GM23338 (cell line): ENCODE data around the gene TPK1. TPM values are rescaled to one million over a fixed set of nuclear protein-coding genes. Genes with fewer than 3 reads are reported as not detected.

ENCODE experiments used
- ATAC-seq: fragments of 200-7000 bp; cut with Tn5 transposase; 3 replicates; pipeline ENCODE4 v1.9.1; 2020
- DNase-seq: peaks from one replicate; pipeline ENCODE4 v3.0.0-alpha.2; 2015; ENCODE audit warnings: low spot score
- H2AFZ ChIP-seq: fragments of 200-600 bp; sonication (generic); 2 replicates; pipeline ENCODE4 v1.8.0; 2016; ENCODE audit warnings: antibody characterized with exemption, mild to moderate bottlenecking, moderate library complexity
- H3F3A ChIP-seq: fragments of 200-600 bp; sonication (generic); replicated peaks from 2 replicates; pipeline ENCODE4 v1.8.0; 2017; ENCODE audit warnings: antibody characterized with exemption, mixed run types, low read depth
- H3K27ac ChIP-seq: fragments of 200-600 bp; sonication (generic); 2 replicates; pipeline ENCODE4 v1.6.1; 2016; ENCODE audit warnings: low read depth
- H3K27me3 ChIP-seq: fragments of 200-600 bp; sonication (generic); 2 replicates; pipeline ENCODE4 v1.8.0; 2016; ENCODE audit warnings: mild to moderate bottlenecking, mixed run types, moderate library complexity; ENCODE audit not compliant: insufficient read depth
- H3K36me3 ChIP-seq: fragments of 200-600 bp; sonication (generic); 2 replicates; pipeline ENCODE4 v1.8.0; 2016; ENCODE audit warnings: mild to moderate bottlenecking; ENCODE audit not compliant: insufficient read depth
- H3K4me1 ChIP-seq: fragments of 200-600 bp; sonication (generic); 2 replicates; pipeline ENCODE4 v1.8.0; 2016; ENCODE audit warnings: mild to moderate bottlenecking, moderate library complexity; ENCODE audit not compliant: insufficient read depth
- H3K4me2 ChIP-seq: fragments of 200-600 bp; sonication (generic); 2 replicates; pipeline ENCODE4 v1.7.1; 2017; ENCODE audit warnings: mixed run types
- H3K4me3 ChIP-seq: fragments of 200-600 bp; sonication (generic); 2 replicates; pipeline ENCODE4 v1.6.1; 2016; ENCODE audit warnings: mixed run types
- H3K79me2 ChIP-seq: fragments of 200-600 bp; sonication (generic); replicated peaks from 2 replicates; pipeline ENCODE4 v1.8.0; 2017; ENCODE audit warnings: mild to moderate bottlenecking; ENCODE audit not compliant: insufficient read depth
- H3K9me2 ChIP-seq: fragments of 200-600 bp; sonication (generic); 2 replicates; pipeline ENCODE4 v1.8.0; 2017; ENCODE audit not compliant: insufficient read depth
- H4K20me1 ChIP-seq: fragments of 200-600 bp; sonication (generic); replicated peaks from 2 replicates; pipeline ENCODE4 v1.8.0; 2017; ENCODE audit warnings: mild to moderate bottlenecking; ENCODE audit not compliant: insufficient read depth
- H3K27ac Mint-ChIP-seq: 2 replicates; pipeline ENCODE4 v1.8.0; 2020; ENCODE audit warnings: inconsistent platforms, mild to moderate bottlenecking, moderate library complexity, mixed read lengths
- H3K27me3 Mint-ChIP-seq: 3 replicates; pipeline ENCODE4 v1.8.0; 2022; ENCODE audit warnings: low read depth, mild to moderate bottlenecking, moderate library complexity, mixed read lengths, inconsistent platforms; ENCODE audit not compliant: insufficient read depth, poor library complexity
- H3K36me3 Mint-ChIP-seq: 3 replicates; pipeline ENCODE4 v1.8.0; 2021; ENCODE audit warnings: low read depth, mild to moderate bottlenecking, inconsistent platforms, moderate library complexity, mixed read lengths
- H3K4me1 Mint-ChIP-seq: 3 replicates; pipeline ENCODE4 v1.8.0; 2020; ENCODE audit warnings: mild to moderate bottlenecking, inconsistent platforms, mixed read lengths
- H3K4me3 Mint-ChIP-seq: 3 replicates; pipeline ENCODE4 v1.8.0; 2021; ENCODE audit warnings: moderate library complexity, mild to moderate bottlenecking, inconsistent platforms, mixed read lengths
- H3K9me3 Mint-ChIP-seq: 3 replicates; pipeline ENCODE4 v1.8.0; 2020; ENCODE audit warnings: moderate library complexity, mild to moderate bottlenecking, inconsistent platforms, mixed read lengths
- CREB1 ChIP-seq: fragments of 250-450 bp; sonication (Bioruptor Pico); IDR thresholded peaks from 2 replicates; pipeline ENCODE4 v1.5.0; 2020; ENCODE audit warnings: low read depth, mild to moderate bottlenecking, moderate library complexity
- CTCF ChIP-seq, 2 experiments: fragments of 200-600 bp in 1 of 2; sonication (generic) in 1 of 2; conservative IDR thresholded peaks; 2 replicates each; pipeline versions ENCODE4 v1.5.1 to v1.6.1; 2016 to 2017; ENCODE audit warnings: antibody characterized with exemption in 2 of 2, low read depth in 2 of 2, mild to moderate bottlenecking in 2 of 2, moderate library complexity in 1 of 2
- ETS1 ChIP-seq: IDR thresholded peaks from 2 replicates; pipeline ENCODE4 v1.6.1; 2016; ENCODE audit warnings: antibody characterized with exemption
- EZH2 ChIP-seq: fragments of 200-600 bp; sonication (generic); IDR thresholded peaks from one replicate; pipeline ENCODE4 v1.8.0; 2017; ENCODE audit warnings: antibody characterized with exemption, mild to moderate bottlenecking, low read depth; ENCODE audit not compliant: unreplicated experiment
- EZH2phosphoT487 ChIP-seq: fragments of 200-600 bp; sonication (generic); IDR thresholded peaks from one replicate; pipeline ENCODE4 v1.8.1; 2018; ENCODE audit warnings: antibody characterized with exemption; ENCODE audit not compliant: unreplicated experiment
- JUNB ChIP-seq: IDR thresholded peaks from one replicate; pipeline ENCODE4 v1.6.1; 2016; ENCODE audit warnings: antibody characterized with exemption; ENCODE audit not compliant: unreplicated experiment
- POLR2AphosphoS5 ChIP-seq: IDR thresholded peaks from 2 replicates; pipeline ENCODE4 v1.6.1; 2016; ENCODE audit warnings: antibody characterized with exemption, low read depth
- STAT1 ChIP-seq: IDR thresholded peaks from one replicate; pipeline ENCODE4 v1.6.1; 2016; ENCODE audit warnings: antibody characterized with exemption; ENCODE audit not compliant: unreplicated experiment
- ZNF331 ChIP-seq: fragments of 250-450 bp; sonication (Bioruptor Pico); IDR thresholded peaks from 2 replicates; pipeline ENCODE4 v1.5.0; 2020; ENCODE audit warnings: low read depth, mild to moderate bottlenecking, moderate library complexity
- ZNF462 ChIP-seq: fragments of 250-450 bp; sonication (Bioruptor Pico); IDR thresholded peaks from 2 replicates; pipeline ENCODE4 v1.5.0; 2020; ENCODE audit warnings: mild to moderate bottlenecking, moderate library complexity
- polyA plus RNA-seq: library from polyadenylated mRNA; unstranded; fragments of >200 nt; fragmentation: Nextera tagmentation; extraction: Ambion mirVana; gene quantifications from 2 replicates; pipeline ENCODE4 v1.2.1, GENCODE V29; 2016
- total RNA-seq: library from RNA; depleted of rRNA; stranded (reverse); fragments of >200 nt; shearing (Covaris generic); gene quantifications from 2 replicates; pipeline ENCODE4 v1.2.3, GENCODE V29; 2014

TPK1 gene
- total and polyA plus RNA-seq, 2 experiments from 2014 or later: 2.6 to 2.9 TPM

DNA sequence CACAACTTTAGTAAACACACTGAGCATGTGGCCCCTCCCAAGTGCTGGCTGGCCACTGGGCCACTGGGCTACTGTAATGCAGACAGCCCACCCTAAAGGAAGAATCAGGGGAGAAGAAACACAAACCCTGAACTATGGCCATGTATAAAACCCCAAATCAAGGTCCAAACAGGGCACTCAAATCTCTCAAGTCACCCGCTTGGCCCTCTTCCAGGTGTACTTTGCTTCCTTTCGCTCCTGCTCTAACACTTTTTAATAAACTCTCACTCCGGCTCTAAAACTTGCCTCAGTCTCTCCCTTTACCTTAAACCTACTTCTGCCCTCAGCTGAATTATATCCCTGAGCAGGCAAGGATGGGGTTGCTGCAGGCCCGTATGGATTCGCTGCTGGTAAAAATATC, 72.6 kb downstream of the TPK1 start:
- Histone ChIP-seq H3K4me3 (no peak overlapping the region), H3K4me2 (no peak overlapping the region), H4K20me1 (no peaks in the 10 kb centered on the region), H3K4me1 (no peaks in the 10 kb centered on the region), H3F3A (no peaks in the 10 kb centered on the region), H3K36me3 (no peaks in the 10 kb centered on the region), H3K27ac (no peak overlapping the region), H3K27me3 (no peaks in the 10 kb centered on the region), H2AFZ (peak overlapping the region; percentile 61), H3K79me2 (no peaks in the 10 kb centered on the region), H3K9me2 (no peaks in the 10 kb centered on the region)
- Mint-ChIP-seq H3K9me3 (no peaks in the 10 kb centered on the region), H3K4me1 (peaks cover 3% of the 10 kb centered on the region; the same call in 1 of the 3 replicates), H3K27ac (no peak overlapping the region; the same call in 1 of the 2 replicates), H3K4me3 (no peak overlapping the region), H3K27me3 (no peaks in the 10 kb centered on the region), H3K36me3 (no peaks in the 10 kb centered on the region)
- ATAC-seq: no peak
- no peak for DNase-seq
- no peak for TF ChIP-seq CREB1 (CRISPR knock-in tag)
- TF ChIP-seq JUNB: no peak
- TF ChIP-seq EZH2phosphoT487: no peak
- no peak for TF ChIP-seq EZH2
- TF ChIP-seq ZNF462: no peak
- TF ChIP-seq STAT1: no peak
- no peak for TF ChIP-seq ETS1
- no peak for TF ChIP-seq CTCF (conservative IDR thresholded peaks at IDR 0.05; ENCODE audit: low read depth in 2 of 2)
- no peak for TF ChIP-seq POLR2AphosphoS5
- no peak for TF ChIP-seq ZNF331 (CRISPR knock-in tag)
